Esophagus (tissue), 2 donors: ENCODE measurements around the gene MPC2. TPM values are rescaled to one million over a fixed set of nuclear protein-coding genes. Genes with fewer than 3 reads are reported as not detected.
"Not testable (repeated sequence)": the region's sequence is repeated elsewhere in the genome, so short reads cannot be mapped to it uniquely, and the experiment has no call there.

Source experiments
- H3K27ac ChIP-seq, 2 donors: one replicate each; pipeline ENCODE4 v1.5.1; 2013; ENCODE audit warnings: low read depth in 2 of 2, mild to moderate bottlenecking in 2 of 2, inconsistent platforms in 1 of 2, low read length in 1 of 2, moderate library complexity in 1 of 2
- H3K27me3 ChIP-seq, 2 donors: one replicate each; pipeline ENCODE4 v1.6.1; 2013; ENCODE audit warnings: low read length in 2 of 2, control low read depth in 1 of 2, mild to moderate bottlenecking in 1 of 2; ENCODE audit not compliant: insufficient read depth in 2 of 2, control insufficient read depth in 1 of 2
- H3K36me3 ChIP-seq, 2 donors: one replicate each; pipeline ENCODE4 v1.6.1; 2013; ENCODE audit warnings: low read length in 1 of 2; ENCODE audit not compliant: control insufficient read depth in 2 of 2, insufficient read depth in 2 of 2
- H3K4me1 ChIP-seq, 2 donors: one replicate each; pipeline ENCODE4 v1.6.1; 2013; ENCODE audit warnings: low read length in 1 of 2; ENCODE audit not compliant: control insufficient read depth in 2 of 2, insufficient read depth in 2 of 2
- H3K4me3 ChIP-seq, 2 donors: one replicate each; pipeline ENCODE4 v1.5.1; 2013; ENCODE audit warnings: low read length in 2 of 2, mild to moderate bottlenecking in 2 of 2, low read depth in 1 of 2, moderate library complexity in 1 of 2
- H3K9me3 ChIP-seq, 2 donors: one replicate each; pipeline ENCODE4 v1.6.1; 2013; ENCODE audit warnings: mild to moderate bottlenecking in 2 of 2, low read depth in 1 of 2, low read length in 1 of 2, moderate library complexity in 1 of 2; ENCODE audit not compliant: control insufficient read depth in 2 of 2, insufficient read depth in 1 of 2
- WGBS, 2 donors: extraction: QIAGEN DNeasy Blood & Tissue Kit; methylation state at CpG; one replicate each; pipeline ENCODE4 v1.1.7; 2013; 5-methylcytosine and 5-hydroxymethylcytosine counted together
- polyA plus RNA-seq, 2 donors: library from polyadenylated mRNA; stranded (reverse); fragments of 200-250 nt; gene quantifications; one replicate each; pipeline ENCODE4 v1.2.3, GENCODE V29; 2013
- donor health status: healthy with polysubstance abuse.
- donor health status: Bipolar disorder and iron deficiency.

Gene MPC2
- polyA plus RNA-seq, 2 donors: 28.7 to 34.2 TPM

GRCh38 chr1:167871331-167871730 is 65.5 kb downstream of the MPC2 start:
- Histone ChIP-seq H3K36me3 (no peaks in the 10 kb centered on the region), H3K4me3 (no peak overlapping the region), H3K27ac (no peak overlapping the region), H3K27me3 (no peaks in the 10 kb centered on the region), H3K9me3 (no peaks in the 10 kb centered on the region), H3K4me1 (no peaks in the 10 kb centered on the region)

GRCh38 chr1:167869157-167870001 is 67.5 kb downstream of the MPC2 start:
- 64 to 66% methylated on average over 16 of the region's 16 CpGs for WGBS, 2 donors
- not testable (repeated sequence) for H3K9me3 ChIP-seq, H3K27me3 ChIP-seq, H3K4me3 ChIP-seq, H3K27ac ChIP-seq, H3K4me1 ChIP-seq, H3K36me3 ChIP-seq

GRCh38 chr1:167866739-167867414 is 70.0 kb downstream of the MPC2 start:
- H3K36me3 ChIP-seq: not testable (repeated sequence)
- 94 to 95% methylated on average over 8 of the region's 8 CpGs for WGBS, 2 donors

More at GRCh38 chr1:167866739-167867414, 70.0 kb downstream of the MPC2 start:
- not testable (repeated sequence) for H3K27ac ChIP-seq, H3K27me3 ChIP-seq, H3K4me3 ChIP-seq, H3K9me3 ChIP-seq, H3K4me1 ChIP-seq

Other genes with a start within 250 kb of the MPC2 start
- 10 to 100 TPM; 16.2 to 22.5 TPM for gene MPZL1, start 215.1 kb downstream of the MPC2 start, polyA plus RNA-seq
- gene ADCY10, start 22.9 kb downstream of the MPC2 start, polyA plus RNA-seq: under 1 TPM in 1 of 2 donors, not detected in 1; 0.04 TPM
- 10 to 100 TPM; 17.7 to 18.0 TPM for gene DCAF6, start 389 bp downstream of the MPC2 start, polyA plus RNA-seq
- 1 to 10 TPM; 1.9 to 3.4 TPM for gene GPR161, start 199.9 kb upstream of the MPC2 start, polyA plus RNA-seq
- 10 to 100 TPM; 14.5 to 17.5 TPM for gene TIPRL, start 241.9 kb upstream of the MPC2 start, polyA plus RNA-seq